Esophagus squamous epithelium (tissue), 5 donors: ENCODE results near the gene SHCBP1L. TPM values are rescaled to one million over a fixed set of nuclear protein-coding genes. Genes with fewer than 3 reads are reported as not detected.

Experiments used
- DNase-seq: peaks from one replicate; lab custom pipeline; 2025; lab: John Stamatoyannopoulos, UW
- H3K27ac ChIP-seq, 4 donors: fragments of 200-600 bp; sonication (generic); one replicate each; pipeline ENCODE4 v1.5.1; 2016 to 2019; ENCODE audit warnings: mild to moderate bottlenecking in 1 of 4
- H3K27me3 ChIP-seq, 4 donors: fragments of 200-600 bp; sonication (generic); 1 replicate in 3 of 4; 2 replicates in 1 of 4; pipeline versions ENCODE4 v1.5.1 to v1.6.0; 2017 to 2021; ENCODE audit warnings: antibody characterized with exemption in 1 of 4
- H3K36me3 ChIP-seq, 3 donors: fragments of 200-600 bp; sonication (generic); one replicate each; pipeline ENCODE4 v1.5.1; 2016 to 2019
- H3K4me1 ChIP-seq, 3 donors: fragments of 200-600 bp; sonication (generic); one replicate each; pipeline ENCODE4 v1.5.1; 2017 to 2019
- H3K4me3 ChIP-seq, 4 donors: fragments of 200-600 bp; sonication (generic); 1 replicate in 3 of 4; 2 replicates in 1 of 4; pipeline ENCODE4 v1.5.1; 2016 to 2019; ENCODE audit warnings: mild to moderate bottlenecking in 2 of 4, moderate library complexity in 1 of 4
- H3K9me3 ChIP-seq, 3 donors: fragments of 200-600 bp; sonication (generic); one replicate each; pipeline ENCODE4 v1.5.1; 2016 to 2019
- POLR2A ChIP-seq, 4 donors: fragments of 450-650 bp; IDR thresholded peaks; one replicate each; pipeline ENCODE4 v1.6.1; 2017; ENCODE audit warnings: antibody characterized with exemption in 4 of 4, mild to moderate bottlenecking in 4 of 4, moderate library complexity in 3 of 4
- WGBS, 2 donors: methylation state at CpG; one replicate each; pipeline ENCODE4 v1.1.5; 2018; 5-methylcytosine and 5-hydroxymethylcytosine counted together
- intact Hi-C: fragments of 100-400 bp; cut with DNase I; formaldehyde crosslinking; loops from one replicate; pipeline ENCODE4 v1.15.0; 2022
- total RNA-seq, 4 donors: library from RNA; depleted of rRNA; stranded (reverse); fragments of >200 nt; gene quantifications; one replicate each; pipeline ENCODE4 v1.1.0, GENCODE V29; 2016
- TF ChIP-seq, protein P1 (sequence below), 6 experiments: fragments of 450-650 bp in 4 of 6; fragments of 200-600 bp in 2 of 6; sonication (generic) in 2 of 6; IDR thresholded peaks; one replicate each; pipeline ENCODE4 v1.5.1; 2016 to 2019; ENCODE audit warnings: antibody characterized with exemption in 6 of 6, mild to moderate bottlenecking in 4 of 6, moderate library complexity in 4 of 6
- donor health status: DM: yes; HTN: yes; CAD: no.

Gene SHCBP1L
- total RNA-seq, 4 donors from 2014 or later, result 0.40 TPM; not detected in 3

DNA sequence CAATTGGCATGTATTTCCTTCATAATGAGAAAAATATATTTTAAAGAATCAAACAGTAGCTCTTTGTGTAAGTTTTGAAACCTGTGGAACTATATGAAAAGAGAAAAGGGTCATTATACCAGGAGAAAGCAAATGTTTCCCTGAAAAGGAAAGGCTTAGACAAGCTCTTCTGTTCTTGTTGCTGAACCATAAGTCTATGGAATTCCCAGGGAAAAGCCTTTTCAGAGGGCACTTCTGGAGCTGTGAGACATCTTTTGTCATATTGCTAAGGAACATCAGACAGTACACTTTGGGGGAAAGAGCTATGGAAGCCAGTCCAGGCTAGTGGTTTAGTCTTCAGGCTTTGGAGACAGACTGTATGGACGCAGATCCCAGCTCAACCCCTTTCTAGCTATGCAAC, 12.1 kb upstream of the SHCBP1L start:
- intact Hi-C loops, result loop anchor here (10.0 kb wide), 1 partner anchor 60 kb away; the partner anchor contains the start of gene LAMC1
- DNase-seq, result no peak

DNA sequence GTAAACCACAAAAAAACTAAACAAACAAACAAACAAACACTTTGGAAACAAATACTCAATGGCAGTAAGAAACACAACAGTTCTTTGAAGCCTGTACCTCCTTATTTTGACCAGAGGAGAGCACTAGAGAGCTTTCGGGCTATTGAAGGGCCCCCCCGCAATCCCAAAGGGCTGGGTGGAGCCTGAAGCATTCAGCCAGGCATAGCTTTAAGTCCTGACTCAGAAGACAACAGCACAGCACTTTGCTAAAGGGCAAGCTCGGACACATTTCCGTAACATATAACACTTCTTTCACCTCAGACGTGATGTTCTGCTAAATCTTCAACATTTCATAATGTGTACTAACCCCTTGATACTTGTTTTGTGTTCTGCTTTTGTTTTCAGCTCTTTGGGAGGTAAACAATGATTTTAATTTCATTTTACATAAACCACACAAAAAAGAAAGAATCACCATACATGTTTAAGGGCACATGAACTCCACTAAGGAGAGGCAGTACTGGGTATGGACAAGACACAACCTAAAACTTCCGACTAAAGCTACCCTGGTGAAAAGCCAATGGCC, 9.7 kb upstream of the SHCBP1L start:
- intact Hi-C loops, result loop anchor here (10.0 kb wide), 1 partner anchor 62 kb away; the partner anchor contains the start of gene LAMC1
- Histone ChIP-seq H3K36me3 (no peaks in the 10 kb centered on the region), H3K4me1 (peaks cover 0 to 9% (median 0%) of the 10 kb centered on the region in 3 donors), H3K27me3 (no peaks in the 10 kb centered on the region), H3K9me3 (no peaks in the 10 kb centered on the region), H3K27ac (peak overlapping the region; percentile 65 to 83 (median 73)), H3K4me3 (peak overlapping the region in 3 of 4 donors; percentile 18 to 56 (median 21))
- 3% methylated on average over 6 of the region's 6 CpGs for WGBS, 2 donors
- TF ChIP-seq, protein P1, sequence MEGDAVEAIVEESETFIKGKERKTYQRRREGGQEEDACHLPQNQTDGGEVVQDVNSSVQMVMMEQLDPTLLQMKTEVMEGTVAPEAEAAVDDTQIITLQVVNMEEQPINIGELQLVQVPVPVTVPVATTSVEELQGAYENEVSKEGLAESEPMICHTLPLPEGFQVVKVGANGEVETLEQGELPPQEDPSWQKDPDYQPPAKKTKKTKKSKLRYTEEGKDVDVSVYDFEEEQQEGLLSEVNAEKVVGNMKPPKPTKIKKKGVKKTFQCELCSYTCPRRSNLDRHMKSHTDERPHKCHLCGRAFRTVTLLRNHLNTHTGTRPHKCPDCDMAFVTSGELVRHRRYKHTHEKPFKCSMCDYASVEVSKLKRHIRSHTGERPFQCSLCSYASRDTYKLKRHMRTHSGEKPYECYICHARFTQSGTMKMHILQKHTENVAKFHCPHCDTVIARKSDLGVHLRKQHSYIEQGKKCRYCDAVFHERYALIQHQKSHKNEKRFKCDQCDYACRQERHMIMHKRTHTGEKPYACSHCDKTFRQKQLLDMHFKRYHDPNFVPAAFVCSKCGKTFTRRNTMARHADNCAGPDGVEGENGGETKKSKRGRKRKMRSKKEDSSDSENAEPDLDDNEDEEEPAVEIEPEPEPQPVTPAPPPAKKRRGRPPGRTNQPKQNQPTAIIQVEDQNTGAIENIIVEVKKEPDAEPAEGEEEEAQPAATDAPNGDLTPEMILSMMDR (IDR thresholded peaks at IDR 0.05), result peak; percentile 74 to 97 (median 92)
- TF ChIP-seq POLR2A (IDR thresholded peaks at IDR 0.05), result peak in 1 of 4 donors; percentile 25
- peak; percentile 16 for DNase-seq

More for the DNA sequence above, 12.1 kb upstream of the SHCBP1L start:
- Histone ChIP-seq H3K4me3 (no peak overlapping the region), H3K27ac (no peak overlapping the region), H3K27me3 (no peaks in the 10 kb centered on the region), H3K36me3 (no peaks in the 10 kb centered on the region), H3K9me3 (no peaks in the 10 kb centered on the region), H3K4me1 (peaks cover 0 to 9% (median 0%) of the 10 kb centered on the region in 3 donors)
- 85 to 100% methylated on average over 1 of the region's 1 CpG for WGBS, 2 donors
- TF ChIP-seq, protein P1 (IDR thresholded peaks at IDR 0.05), result no peak
- no peak for TF ChIP-seq POLR2A (IDR thresholded peaks at IDR 0.05)

DNA sequence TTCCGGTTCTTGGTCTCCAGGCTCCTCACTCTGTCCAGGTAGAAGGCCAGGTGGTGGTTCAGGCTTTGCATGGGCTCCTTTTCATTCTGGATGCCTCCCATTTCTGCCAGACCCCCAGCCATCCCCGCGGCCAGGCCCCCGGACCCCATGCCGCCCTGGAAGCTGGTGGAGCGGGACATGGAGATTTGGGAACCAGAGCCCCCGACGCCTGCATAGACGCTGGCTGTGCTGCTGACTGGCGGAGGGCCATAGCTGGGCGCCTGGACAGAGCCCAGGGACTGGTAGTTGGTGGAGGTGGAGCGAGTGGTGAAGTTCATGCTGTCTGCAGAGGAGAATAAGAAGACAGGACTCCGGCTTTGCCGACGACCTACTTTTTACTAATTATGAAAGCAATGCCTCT, 7.1 kb upstream of the SHCBP1L start:
- Histone ChIP-seq H3K27ac (no peak overlapping the region), H3K4me1 (peaks cover 0 to 9% (median 0%) of the 10 kb centered on the region in 3 donors), H3K4me3 (no peak overlapping the region), H3K9me3 (no peaks in the 10 kb centered on the region), H3K36me3 (no peaks in the 10 kb centered on the region), H3K27me3 (no peaks in the 10 kb centered on the region)
- TF ChIP-seq, protein P1 (IDR thresholded peaks at IDR 0.05), result no peak
- TF ChIP-seq POLR2A (IDR thresholded peaks at IDR 0.05), result no peak
- DNase-seq, result no peak
- intact Hi-C loops, result loop anchor here (10.0 kb wide), 1 partner anchor 65 kb away; the partner anchor contains the start of gene LAMC1
- WGBS, 2 donors, result 93% methylated on average over 5 to 10 of the region's 15 CpGs

DNA sequence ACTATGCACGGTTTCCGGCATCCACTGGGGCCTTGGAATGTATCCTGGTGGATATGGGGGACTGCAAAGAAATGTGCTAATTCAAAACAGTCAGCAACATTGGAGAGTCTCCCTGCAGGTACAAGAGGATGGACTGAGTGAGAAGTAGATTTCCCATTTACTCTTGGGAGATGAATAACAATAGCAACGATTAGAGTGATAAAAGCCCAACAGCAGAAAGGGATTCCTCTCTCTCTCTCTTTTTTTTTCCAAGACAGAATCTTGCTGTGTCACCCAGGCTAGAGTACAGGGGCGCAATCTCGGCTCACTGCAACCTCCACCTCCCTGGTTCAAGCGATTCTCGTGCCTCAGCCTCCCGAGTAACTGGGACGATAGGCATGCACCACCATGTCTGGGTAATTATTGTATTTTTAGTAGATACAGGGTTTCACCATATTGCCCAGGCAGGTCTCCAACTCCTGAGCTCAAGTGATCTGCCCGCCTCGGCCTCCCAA, 5.0 kb upstream of the SHCBP1L start:
- 81 to 82% methylated on average over 11 of the region's 11 CpGs for WGBS, 2 donors
- Histone ChIP-seq H3K36me3 (no peaks in the 10 kb centered on the region), H3K9me3 (no peaks in the 10 kb centered on the region), H3K27ac (no peak overlapping the region), H3K27me3 (peaks cover 0 to 6% (median 0%) of the 10 kb centered on the region in 4 donors), H3K4me1 (peaks cover 0 to 8% (median 0%) of the 10 kb centered on the region in 3 donors), H3K4me3 (no peak overlapping the region)
- TF ChIP-seq POLR2A (IDR thresholded peaks at IDR 0.05), result no peak
- TF ChIP-seq, protein P1 (IDR thresholded peaks at IDR 0.05), result no peak
- intact Hi-C loops, result no loop called here
- no peak for DNase-seq

DNA sequence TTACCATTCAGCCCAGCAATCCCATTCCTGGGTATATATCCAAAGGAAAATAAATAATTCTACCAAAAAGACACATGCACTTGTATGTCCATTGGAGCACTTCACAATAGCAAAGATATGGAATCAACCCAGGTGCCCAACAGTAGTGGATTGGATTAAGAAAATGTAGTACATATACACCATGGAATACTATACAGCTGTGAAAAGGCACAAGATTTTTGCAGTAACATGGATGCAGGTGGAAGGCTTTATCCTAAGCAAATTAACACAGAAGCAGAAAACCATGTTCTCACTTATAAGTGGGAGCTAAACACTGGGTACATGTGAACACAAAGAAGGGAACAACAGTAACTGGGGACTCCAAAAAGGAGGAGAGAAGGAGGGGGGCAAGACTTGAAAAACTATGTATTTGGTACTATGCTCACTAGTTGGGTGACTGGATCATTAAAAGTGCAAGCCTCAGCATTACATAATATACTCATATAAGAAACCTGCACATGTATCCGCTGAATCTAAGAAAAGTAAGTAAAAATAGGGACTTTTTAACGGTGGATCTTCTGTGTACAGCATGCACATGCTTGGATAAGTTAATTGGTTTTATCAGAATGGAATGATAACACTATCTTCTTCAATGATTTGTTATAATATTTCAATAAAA, 3.9 kb upstream of the SHCBP1L start:
- no peak for TF ChIP-seq POLR2A (IDR thresholded peaks at IDR 0.05)
- TF ChIP-seq, protein P1 (IDR thresholded peaks at IDR 0.05), result no peak

More for the DNA sequence above, 3.9 kb upstream of the SHCBP1L start:
- no peak overlapping the region for H3K27ac ChIP-seq
- no peaks in the 10 kb centered on the region for H3K36me3 ChIP-seq
- H3K9me3 ChIP-seq, result no peaks in the 10 kb centered on the region
- no peak for DNase-seq
- peaks cover 0 to 14% (median 2%) of the 10 kb centered on the region in 4 donors for H3K27me3 ChIP-seq
- H3K4me1 ChIP-seq, result peaks cover 0 to 12% (median 0%) of the 10 kb centered on the region in 3 donors
- no peak overlapping the region for H3K4me3 ChIP-seq
- WGBS, 2 donors, result 83% methylated on average over 2 of the region's 2 CpGs
- intact Hi-C loops, result no loop called here
